SU-DHL-6 (cell line): ENCODE measurements around the gene NUP98.

Experiments used
- EZH2phosphoT487 ChIP-seq: fragments of 200-600 bp; sonication (generic), shearing (Covaris generic); conservative IDR thresholded peaks from 2 replicates; pipeline ENCODE4 v1.6.1; 2018; ENCODE audit warnings: mild to moderate bottlenecking, antibody characterized with exemption, low read length, moderate library complexity, mixed read lengths
- TF ChIP-seq, protein P1 (sequence below): fragments of 200-600 bp; sonication (generic); IDR thresholded peaks from one replicate; pipeline ENCODE4 v1.5.1; 2017; ENCODE audit warnings: antibody characterized with exemption, mild to moderate bottlenecking, low read length, moderate library complexity; ENCODE audit not compliant: insufficient read depth, poor library complexity, severe bottlenecking

DNA sequence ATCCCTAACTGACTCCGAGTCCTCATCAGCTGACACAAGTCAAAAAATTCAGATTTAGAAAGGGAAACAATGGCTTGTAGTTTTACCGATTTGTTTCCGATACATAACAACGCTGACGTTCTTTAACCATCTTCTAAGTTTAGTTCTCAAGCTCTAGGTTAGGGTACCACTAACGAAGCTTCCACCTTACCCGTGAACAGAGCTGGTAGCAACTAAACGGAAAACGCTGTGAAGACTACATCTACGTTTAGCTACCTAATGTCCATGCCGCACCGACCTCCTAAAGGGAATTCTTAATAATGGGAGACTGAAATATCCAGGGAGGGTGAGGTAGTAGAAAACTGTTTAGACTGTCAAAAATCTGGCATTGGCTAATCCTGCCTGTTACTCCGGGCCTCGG lies 1.0 kb downstream of the NUP98 start:
- TF ChIP-seq, protein P1, sequence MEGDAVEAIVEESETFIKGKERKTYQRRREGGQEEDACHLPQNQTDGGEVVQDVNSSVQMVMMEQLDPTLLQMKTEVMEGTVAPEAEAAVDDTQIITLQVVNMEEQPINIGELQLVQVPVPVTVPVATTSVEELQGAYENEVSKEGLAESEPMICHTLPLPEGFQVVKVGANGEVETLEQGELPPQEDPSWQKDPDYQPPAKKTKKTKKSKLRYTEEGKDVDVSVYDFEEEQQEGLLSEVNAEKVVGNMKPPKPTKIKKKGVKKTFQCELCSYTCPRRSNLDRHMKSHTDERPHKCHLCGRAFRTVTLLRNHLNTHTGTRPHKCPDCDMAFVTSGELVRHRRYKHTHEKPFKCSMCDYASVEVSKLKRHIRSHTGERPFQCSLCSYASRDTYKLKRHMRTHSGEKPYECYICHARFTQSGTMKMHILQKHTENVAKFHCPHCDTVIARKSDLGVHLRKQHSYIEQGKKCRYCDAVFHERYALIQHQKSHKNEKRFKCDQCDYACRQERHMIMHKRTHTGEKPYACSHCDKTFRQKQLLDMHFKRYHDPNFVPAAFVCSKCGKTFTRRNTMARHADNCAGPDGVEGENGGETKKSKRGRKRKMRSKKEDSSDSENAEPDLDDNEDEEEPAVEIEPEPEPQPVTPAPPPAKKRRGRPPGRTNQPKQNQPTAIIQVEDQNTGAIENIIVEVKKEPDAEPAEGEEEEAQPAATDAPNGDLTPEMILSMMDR: no peak
- no peak for TF ChIP-seq EZH2phosphoT487
